Neutrophil (primary cell): ENCODE results near the gene DNTT.

Experiments
- H3K27ac ChIP-seq: fragments of 200-600 bp; sonication (generic); 2 replicates; pipeline ENCODE4 v1.5.1; 2016; ENCODE audit warnings: mild to moderate bottlenecking, moderate library complexity
- H3K27me3 ChIP-seq: fragments of 200-600 bp; sonication (generic); 2 replicates; pipeline ENCODE4 v1.6.0; 2016; ENCODE audit warnings: mild to moderate bottlenecking
- H3K36me3 ChIP-seq: fragments of 200-600 bp; sonication (generic); 2 replicates; pipeline ENCODE4 v1.5.1; 2017
- H3K4me1 ChIP-seq, 2 experiments: fragments of 200-600 bp in 1 of 2; sonication (generic) in 1 of 2; 1 replicate in 1 of 2; 2 replicates in 1 of 2; pipeline versions ENCODE4 v1.5.1 to v1.6.1; 2013 to 2016; ENCODE audit warnings: low read depth in 1 of 2, low read length in 1 of 2, mild to moderate bottlenecking in 1 of 2, moderate library complexity in 1 of 2; ENCODE audit not compliant: control insufficient read depth in 1 of 2, insufficient read depth in 1 of 2
- H3K4me3 ChIP-seq, 2 experiments: fragments of 200-600 bp in 1 of 2; sonication (generic) in 1 of 2; 1 replicate in 1 of 2; 2 replicates in 1 of 2; pipeline ENCODE4 v1.5.1; 2013 to 2016; ENCODE audit warnings: low read depth in 1 of 2, low read length in 1 of 2, mild to moderate bottlenecking in 1 of 2, moderate library complexity in 1 of 2
- H3K9me3 ChIP-seq: fragments of 200-600 bp; sonication (generic); 2 replicates; pipeline ENCODE4 v1.5.1; 2016
- TF ChIP-seq, protein P1 (sequence below): fragments of 200-600 bp; sonication (generic); IDR thresholded peaks from 2 replicates; pipeline ENCODE4 v1.5.1; 2016; ENCODE audit warnings: antibody characterized with exemption

DNTT gene

DNA sequence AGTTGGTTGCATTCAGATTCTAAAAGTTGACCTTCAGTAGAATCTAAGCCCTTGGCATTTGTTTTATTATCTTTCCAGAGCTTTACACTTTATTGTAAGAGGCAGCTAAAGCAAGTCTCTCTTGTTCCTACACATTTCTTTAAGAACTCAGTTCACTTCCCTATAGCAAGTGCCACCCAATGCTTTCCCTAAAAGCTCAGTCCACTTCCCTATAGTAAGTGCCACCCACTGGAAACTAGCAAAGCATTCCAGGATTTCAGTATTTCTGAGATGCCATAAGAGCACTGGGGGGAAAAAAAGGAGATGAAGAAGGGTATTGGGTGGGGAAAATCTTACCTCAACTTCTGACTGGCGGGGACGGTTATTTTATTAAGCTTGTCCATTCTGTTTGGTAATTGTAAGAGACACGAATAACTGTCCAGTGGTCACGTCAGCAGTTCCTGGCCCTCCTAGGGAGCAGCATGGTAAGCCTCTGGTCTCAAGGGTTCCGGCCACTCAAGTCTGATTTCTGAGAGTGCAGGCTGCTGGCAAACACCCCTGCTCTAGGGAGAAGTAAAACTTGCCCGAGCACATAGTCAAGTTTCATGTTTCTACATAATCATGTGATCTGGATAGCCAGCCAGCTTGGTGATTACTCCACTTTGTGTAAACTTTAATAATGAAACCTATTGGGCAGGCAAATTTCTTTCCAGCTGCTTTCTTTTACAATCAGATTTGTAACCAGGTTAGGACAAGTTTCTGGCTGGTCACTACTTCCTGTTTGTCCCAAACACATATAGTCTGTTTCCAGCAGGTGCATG lies 33.0 kb upstream of the DNTT start, which contains the start of gene BLNK:
TSS of gene BLNK (minus strand) at position 554 of the 800 bp plus-strand sequence. CDS start at position 383, 171 bp downstream.
- Histone ChIP-seq H3K36me3 (no peaks in the 10 kb centered on the region), H3K4me3 (no peak within 1 kb of the TSS), H3K27ac (no peak within 1 kb of the TSS), H3K27me3 (no peaks in the 10 kb centered on the region), H3K9me3 (no peaks in the 10 kb centered on the region), H3K4me1 (peaks cover 0 to 7% of the 10 kb centered on the region in 2 experiments)
- TF ChIP-seq, protein P1, sequence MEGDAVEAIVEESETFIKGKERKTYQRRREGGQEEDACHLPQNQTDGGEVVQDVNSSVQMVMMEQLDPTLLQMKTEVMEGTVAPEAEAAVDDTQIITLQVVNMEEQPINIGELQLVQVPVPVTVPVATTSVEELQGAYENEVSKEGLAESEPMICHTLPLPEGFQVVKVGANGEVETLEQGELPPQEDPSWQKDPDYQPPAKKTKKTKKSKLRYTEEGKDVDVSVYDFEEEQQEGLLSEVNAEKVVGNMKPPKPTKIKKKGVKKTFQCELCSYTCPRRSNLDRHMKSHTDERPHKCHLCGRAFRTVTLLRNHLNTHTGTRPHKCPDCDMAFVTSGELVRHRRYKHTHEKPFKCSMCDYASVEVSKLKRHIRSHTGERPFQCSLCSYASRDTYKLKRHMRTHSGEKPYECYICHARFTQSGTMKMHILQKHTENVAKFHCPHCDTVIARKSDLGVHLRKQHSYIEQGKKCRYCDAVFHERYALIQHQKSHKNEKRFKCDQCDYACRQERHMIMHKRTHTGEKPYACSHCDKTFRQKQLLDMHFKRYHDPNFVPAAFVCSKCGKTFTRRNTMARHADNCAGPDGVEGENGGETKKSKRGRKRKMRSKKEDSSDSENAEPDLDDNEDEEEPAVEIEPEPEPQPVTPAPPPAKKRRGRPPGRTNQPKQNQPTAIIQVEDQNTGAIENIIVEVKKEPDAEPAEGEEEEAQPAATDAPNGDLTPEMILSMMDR: no peak

GRCh38 chr10:96272316-96273280 lies 31.6 kb upstream of the DNTT start:
- TF ChIP-seq, protein P1: no peak
- Histone ChIP-seq H3K27me3 (no peaks in the 10 kb centered on the region), H3K9me3 (no peaks in the 10 kb centered on the region), H3K27ac (no peak overlapping the region), H3K4me3 (no peak overlapping the region), H3K36me3 (no peaks in the 10 kb centered on the region), H3K4me1 (peaks cover 0 to 7% of the 10 kb centered on the region in 2 experiments)

GRCh38 chr10:96275685-96276418 lies 28.4 kb upstream of the DNTT start:
- no peaks in the 10 kb centered on the region for H3K36me3 ChIP-seq
- no peak overlapping the region for H3K27ac ChIP-seq
- TF ChIP-seq, protein P1: no peak
- no peak overlapping the region for H3K4me3 ChIP-seq
- H3K27me3 ChIP-seq: no peaks in the 10 kb centered on the region
- peaks cover 0 to 7% of the 10 kb centered on the region in 2 experiments for H3K4me1 ChIP-seq
- no peaks in the 10 kb centered on the region for H3K9me3 ChIP-seq

DNA sequence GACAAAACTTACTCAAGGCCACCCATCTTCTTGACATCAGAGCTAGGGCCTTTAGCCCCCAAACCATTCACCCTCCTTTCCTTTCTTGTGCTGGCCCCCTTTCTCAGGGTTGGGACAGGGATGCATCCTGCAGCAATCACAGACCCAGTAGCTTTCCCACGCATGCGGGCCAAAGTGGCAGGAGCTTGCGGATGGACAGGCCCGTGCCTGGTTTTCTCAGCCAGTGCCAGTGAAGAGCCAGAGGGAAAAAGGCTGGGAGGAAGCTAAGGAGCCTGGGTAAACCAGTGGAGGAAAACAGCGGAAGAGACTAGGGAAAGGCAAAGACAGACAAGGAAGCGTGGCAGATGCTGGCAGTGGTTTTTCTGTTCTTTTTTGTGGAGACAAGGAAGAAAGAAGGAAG lies 27.8 kb upstream of the DNTT start:
- no peaks in the 10 kb centered on the region for H3K27me3 ChIP-seq
- no peaks in the 10 kb centered on the region for H3K36me3 ChIP-seq
- H3K9me3 ChIP-seq: no peaks in the 10 kb centered on the region
- H3K27ac ChIP-seq: no peak overlapping the region
- H3K4me1 ChIP-seq: peaks cover 0 to 3% of the 10 kb centered on the region in 2 experiments
- TF ChIP-seq, protein P1: no peak
- H3K4me3 ChIP-seq: no peak overlapping the region

DNA sequence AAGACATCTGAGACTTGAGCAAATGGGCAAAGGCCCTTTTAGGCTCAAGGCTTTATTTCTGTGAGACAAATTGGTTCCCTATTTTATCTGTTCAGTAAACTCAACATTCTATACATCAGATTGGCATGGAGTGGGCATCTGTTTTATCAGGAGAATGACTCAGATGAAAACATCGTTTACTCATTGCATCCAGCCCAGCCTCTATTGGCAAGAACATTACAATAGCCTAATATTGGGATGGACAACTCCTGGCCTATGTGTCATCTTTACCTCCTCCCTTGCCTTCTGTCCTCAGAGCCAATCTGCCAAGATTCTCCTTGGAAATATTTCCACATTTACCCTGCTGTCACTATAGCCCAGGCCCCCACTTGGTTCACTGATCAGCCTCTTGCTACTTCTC lies 27.4 kb upstream of the DNTT start:
- H3K27ac ChIP-seq: no peak overlapping the region
- TF ChIP-seq, protein P1: no peak
- no peaks in the 10 kb centered on the region for H3K4me1 ChIP-seq

More for the DNA sequence above, 27.4 kb upstream of the DNTT start:
- Histone ChIP-seq H3K4me3 (no peak overlapping the region), H3K9me3 (no peaks in the 10 kb centered on the region), H3K36me3 (no peaks in the 10 kb centered on the region), H3K27me3 (no peaks in the 10 kb centered on the region)
